CD14-positive monocyte (primary cell): Measurements from ENCODE around the gene SCNN1A. TPM values are rescaled to one million over a fixed set of nuclear protein-coding genes. Genes with fewer than 3 reads are reported as not detected.
A peak's percentile ranks its signal among the peaks of the same experiment; 100 is the strongest.
"Not testable (repeated sequence)": the region's sequence is repeated elsewhere in the genome, so short reads cannot be mapped to it uniquely, and the experiment has no call there.

Experiments
- DNase-seq, 3 donors: peaks; one replicate each; pipeline ENCODE4 v3.0.0-alpha.2; 2011 to 2022
- H2AFZ ChIP-seq: 2 replicates; pipeline ENCODE4 v1.6.0; 2012; ENCODE audit warnings: mild to moderate bottlenecking, low read depth, low read length, inconsistent platforms; ENCODE audit not compliant: insufficient read depth, poor library complexity, severe bottlenecking
- H3K27ac ChIP-seq, 2 donors: 1 replicate in 1 of 2; 2 replicates in 1 of 2; pipeline ENCODE4 v1.5.1; 2012 to 2013; ENCODE audit warnings: low read length in 2 of 2, control low read depth in 1 of 2, inconsistent platforms in 1 of 2, low read depth in 1 of 2, mild to moderate bottlenecking in 1 of 2
- H3K27me3 ChIP-seq, 2 donors: one replicate each; pipeline versions ENCODE4 v1.6.0 to v1.6.1; 2011 to 2013; ENCODE audit warnings: low read length in 2 of 2; ENCODE audit not compliant: control insufficient read depth in 2 of 2, insufficient read depth in 2 of 2
- H3K36me3 ChIP-seq, 2 donors: replicated peaks in 1 of 2; 1 replicate in 1 of 2; 2 replicates in 1 of 2; pipeline versions ENCODE4 v1.5.1 to v1.6.1; 2012 to 2013; ENCODE audit warnings: low read length in 2 of 2, control low read depth in 1 of 2, inconsistent platforms in 1 of 2, mild to moderate bottlenecking in 1 of 2; ENCODE audit not compliant: insufficient read depth in 2 of 2, control insufficient read depth in 1 of 2
- H3K4me1 ChIP-seq, 2 donors: 1 replicate in 1 of 2; 2 replicates in 1 of 2; pipeline versions ENCODE4 v1.5.1 to v1.6.1; 2012 to 2013; ENCODE audit warnings: low read length in 2 of 2, control low read depth in 1 of 2, inconsistent platforms in 1 of 2, mild to moderate bottlenecking in 1 of 2, moderate library complexity in 1 of 2; ENCODE audit not compliant: insufficient read depth in 2 of 2, control insufficient read depth in 1 of 2
- H3K4me2 ChIP-seq: replicated peaks from 2 replicates; pipeline ENCODE3; 2012; ENCODE audit warnings: low read length, moderate library complexity, mild to moderate bottlenecking; ENCODE audit not compliant: poor library complexity, severe bottlenecking; ENCODE audit errors: extremely low read depth
- H3K4me3 ChIP-seq, 3 experiments: fragments of 200-600 bp in 1 of 3; sonication (generic) in 1 of 3; replicated peaks in 1 of 3; 1 replicate in 2 of 3; 2 replicates in 1 of 3; pipeline ENCODE4 v1.5.1; 2011 to 2013; ENCODE audit warnings: low read length in 3 of 3, mild to moderate bottlenecking in 3 of 3, control low read depth in 2 of 3, low read depth in 2 of 3, inconsistent platforms in 1 of 3, moderate library complexity in 1 of 3
- H3K79me2 ChIP-seq: 2 replicates; pipeline ENCODE4 v1.6.0; 2012; ENCODE audit warnings: mild to moderate bottlenecking, control low read depth, inconsistent platforms, low read length, moderate library complexity; ENCODE audit not compliant: insufficient read depth
- H3K9ac ChIP-seq: 2 replicates; pipeline ENCODE4 v1.6.0; 2017; ENCODE audit warnings: low read length, mild to moderate bottlenecking; ENCODE audit not compliant: insufficient read depth, poor library complexity, severe bottlenecking
- H3K9me3 ChIP-seq, 2 donors: replicated peaks in 1 of 2; 1 replicate in 1 of 2; 2 replicates in 1 of 2; pipeline versions ENCODE4 v1.5.1 to v1.6.1; 2012 to 2013; ENCODE audit warnings: low read length in 2 of 2, control low read depth in 1 of 2; ENCODE audit not compliant: control insufficient read depth in 1 of 2, insufficient read depth in 1 of 2
- H4K20me1 ChIP-seq: 2 replicates; pipeline ENCODE4 v1.6.0; 2012; ENCODE audit warnings: mild to moderate bottlenecking, low read length, control low read depth, moderate library complexity; ENCODE audit not compliant: insufficient read depth
- H3K27ac Mint-ChIP-seq, 7 donors: one replicate each; pipeline ENCODE4 v1.8.0; 2020; ENCODE audit warnings: mild to moderate bottlenecking in 7 of 7, mixed read lengths in 7 of 7, moderate library complexity in 6 of 7, inconsistent platforms in 2 of 7
- H3K27me3 Mint-ChIP-seq, 3 donors: one replicate each; pipeline ENCODE4 v1.8.0; 2021 to 2022; ENCODE audit warnings: low read depth in 3 of 3, mild to moderate bottlenecking in 3 of 3, mixed read lengths in 3 of 3, moderate library complexity in 3 of 3, inconsistent platforms in 1 of 3
- H3K36me3 Mint-ChIP-seq, 2 donors: one replicate each; pipeline ENCODE4 v1.8.0; 2020; ENCODE audit warnings: mixed read lengths in 2 of 2, inconsistent platforms in 1 of 2, mild to moderate bottlenecking in 1 of 2
- H3K4me1 Mint-ChIP-seq: one replicate; pipeline ENCODE4 v1.8.0; 2020; ENCODE audit warnings: mild to moderate bottlenecking, mixed read lengths
- H3K4me3 Mint-ChIP-seq, 2 donors: one replicate each; pipeline ENCODE4 v1.8.0; 2020; ENCODE audit warnings: mild to moderate bottlenecking in 2 of 2, mixed read lengths in 2 of 2, moderate library complexity in 1 of 2
- H3K9me3 Mint-ChIP-seq, 7 donors: one replicate each; pipeline ENCODE4 v1.8.0; 2020 to 2022; ENCODE audit warnings: mixed read lengths in 7 of 7, mild to moderate bottlenecking in 6 of 7, moderate library complexity in 6 of 7, inconsistent platforms in 2 of 7
- CTCF ChIP-seq: fragments of 200-600 bp; IDR thresholded peaks from one replicate; pipeline ENCODE4 v1.8.0; 2022; ENCODE audit warnings: antibody characterized with exemption, mild to moderate bottlenecking
- WGBS: methylation state at CpG from one replicate; pipeline ENCODE4 v1.1.5; 2013; ENCODE audit warnings: missing lambda C conversion rate; ENCODE audit not compliant: insufficient coverage; 5-methylcytosine and 5-hydroxymethylcytosine counted together
- intact Hi-C, 2 donors: fragments of 100-400 bp; cut with micrococcal nuclease; formaldehyde crosslinking; loops; one replicate each; pipeline versions ENCODE4 v1.15.0 to v1.15.1; 2023
- polyA plus RNA-seq, 3 donors: library from polyadenylated mRNA; depleted of rRNA in 1 of 3; unstranded in 2 of 3; stranded (reverse) in 1 of 3; fragments of 300-500 nt in 2 of 3; fragments of >200 nt in 1 of 3; fragmentation: Illumina TruSeq in 2 of 3; gene quantifications; 1 replicate in 2 of 3; 2 replicates in 1 of 3; pipeline ENCODE4 v1.2.3, GENCODE V29; 2012 to 2021

SCNN1A gene
- polyA plus RNA-seq, 3 donors, result 0.11 to 0.68 (median 0.63) TPM

GRCh38 chr12:6340032-6340638 is 35.2 kb downstream of the SCNN1A start:
- H3K4me1 Mint-ChIP-seq, result peaks cover 38% of the 10 kb centered on the region
- Histone ChIP-seq H3K27me3 (no peaks in the 10 kb centered on the region), H3K4me2 (peak overlapping the region; percentile 98), H3K4me3 (peak overlapping the region; percentile 74 to 95 (median 90)), H4K20me1 (peaks cover 67% of the 10 kb centered on the region), H3K4me1 (peaks cover 74 to 83% of the 10 kb centered on the region in 2 donors), H3K9me3 (no peaks in the 10 kb centered on the region), H3K27ac (peak overlapping the region; percentile 90 to 93), H2AFZ (no peak overlapping the region), H3K9ac (peak overlapping the region; percentile 92), H3K36me3 (peaks cover 1 to 3% of the 10 kb centered on the region in 2 donors), H3K79me2 (peaks cover 85% of the 10 kb centered on the region)
- DNase-seq, result peak in 1 of 3 donors; percentile 33
- intact Hi-C loops, result no loop called here
- no peak for TF ChIP-seq CTCF
- H3K9me3 Mint-ChIP-seq, result peaks cover 0 to 2% (median 0%) of the 10 kb centered on the region in 7 donors
- H3K4me3 Mint-ChIP-seq, result no peak overlapping the region
- H3K36me3 Mint-ChIP-seq, result peaks cover 9 to 10% of the 10 kb centered on the region in 2 donors
- H3K27me3 Mint-ChIP-seq, result peaks cover 0 to 5% (median 0%) of the 10 kb centered on the region in 3 donors
- 0% methylated on average over 8 of the region's 9 CpGs for WGBS
- no peak overlapping the region for H3K27ac Mint-ChIP-seq

GRCh38 chr12:6338955-6339354 is 36.4 kb downstream of the SCNN1A start:
- Histone ChIP-seq H3K4me1 (peaks cover 82 to 87% of the 10 kb centered on the region in 2 donors), H3K4me3 (peak overlapping the region; percentile 74 to 95 (median 90)), H4K20me1 (peaks cover 79% of the 10 kb centered on the region), H3K79me2 (peaks cover 97% of the 10 kb centered on the region), H3K27ac (peak overlapping the region; percentile 79 to 93), H3K9me3 (no peaks in the 10 kb centered on the region), H2AFZ (no peak overlapping the region), H3K9ac (peak overlapping the region; percentile 92), H3K36me3 (peaks cover 13 to 15% of the 10 kb centered on the region in 2 donors), H3K27me3 (no peaks in the 10 kb centered on the region), H3K4me2 (peak overlapping the region; percentile 98)
- no peak for DNase-seq
- Mint-ChIP-seq H3K9me3 (peaks cover 0 to 2% (median 0%) of the 10 kb centered on the region in 7 donors), H3K36me3 (peaks cover 21 to 22% of the 10 kb centered on the region in 2 donors), H3K4me3 (no peak overlapping the region), H3K27ac (no peak overlapping the region), H3K4me1 (peaks cover 42% of the 10 kb centered on the region), H3K27me3 (peaks cover 0 to 5% (median 0%) of the 10 kb centered on the region in 3 donors)
- intact Hi-C loops, result loop anchor here (5.0 to 10.0 kb wide), 4 partner anchors 38 to 198 kb away; partner anchors contain the start of genes SCNN1A (in 2 of the 2) and GAPDH (in 1 of the 2)
- no peak for TF ChIP-seq CTCF
- WGBS, result 0% methylated on average over 2 of the region's 3 CpGs

GRCh38 chr12:6338536-6338935 is 36.8 kb downstream of the SCNN1A start:
- Histone ChIP-seq H3K9ac (peak overlapping the region; percentile 92), H3K36me3 (peaks cover 17 to 19% of the 10 kb centered on the region in 2 donors), H3K27ac (peak overlapping the region; percentile 79 to 93), H3K4me1 (peaks cover 82 to 87% of the 10 kb centered on the region in 2 donors), H3K4me3 (peak overlapping the region; percentile 74 to 95 (median 90)), H4K20me1 (peaks cover 83% of the 10 kb centered on the region), H3K4me2 (peak overlapping the region; percentile 98), H3K79me2 (peaks cover 100% of the 10 kb centered on the region)
- intact Hi-C loops, result loop anchor here (5.0 to 10.0 kb wide), 4 partner anchors 39 to 199 kb away; partner anchors contain the start of genes SCNN1A (in 2 of the 2) and GAPDH (in 1 of the 2)
- H3K9me3 ChIP-seq, H3K27me3 Mint-ChIP-seq, H3K27ac Mint-ChIP-seq, H2AFZ ChIP-seq, H3K4me3 Mint-ChIP-seq, DNase-seq, H3K9me3 Mint-ChIP-seq, H3K27me3 ChIP-seq: not testable (repeated sequence)
- peaks cover 25 to 26% of the 10 kb centered on the region in 2 donors for H3K36me3 Mint-ChIP-seq
- 15% methylated on average over 2 of the region's 8 CpGs for WGBS
- H3K4me1 Mint-ChIP-seq, result peaks cover 43% of the 10 kb centered on the region
